ENCODE results near the gene FOXL2.
"Not testable (repeated sequence)": the region's sequence is repeated elsewhere in the genome, so short reads cannot be mapped to it uniquely, and the experiment has no call there.

Gene FOXL2

DNA sequence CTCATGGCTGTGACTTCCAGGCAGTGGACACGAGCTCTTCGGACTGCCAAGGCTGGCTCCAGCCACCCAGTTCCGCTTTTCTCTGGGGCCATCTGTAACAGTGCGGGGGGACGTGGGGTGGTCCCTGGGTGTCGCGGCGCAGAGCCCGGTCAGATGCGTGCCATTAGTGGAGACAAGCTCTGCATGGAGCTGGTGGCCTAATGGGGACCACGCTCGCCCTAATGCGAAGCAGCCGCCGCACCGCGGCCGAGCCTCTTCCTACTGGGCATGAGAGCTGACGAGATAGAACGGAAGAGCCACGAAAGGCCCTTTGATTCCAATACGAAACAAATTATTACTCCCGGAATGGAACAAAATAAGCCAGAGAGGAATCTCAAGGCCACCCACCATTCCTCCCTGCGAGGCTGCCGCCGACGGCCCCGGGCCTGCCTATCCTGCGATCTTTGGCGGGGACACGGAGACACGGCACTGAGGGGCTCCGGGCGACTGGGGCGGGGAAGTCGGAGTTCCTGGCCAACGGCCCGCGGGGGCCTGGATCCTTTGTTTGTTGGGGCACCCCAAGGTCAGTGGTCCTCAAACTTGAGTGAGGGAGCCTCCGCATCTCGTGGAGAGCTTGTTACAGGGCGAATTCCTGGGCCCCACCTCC lies 18.1 kb downstream of the FOXL2 start:
- H3K9me3 ChIP-seq (ENCODE audit: control insufficient read depth, low read length) = no peaks in the 10 kb centered on the region
- WGBS, 2 experiments = 95% methylated on average over 42 of the region's 42 CpGs
- no peaks in the 10 kb centered on the region for H3K4me1 ChIP-seq (ENCODE audit: control insufficient read depth, insufficient read depth, low read length)
- H3K36me3 ChIP-seq (ENCODE audit: control insufficient read depth, insufficient read depth, low read length) = no peaks in the 10 kb centered on the region
- peaks cover 8% of the 10 kb centered on the region for H3K27me3 ChIP-seq (ENCODE audit: control insufficient read depth, insufficient read depth, low read length, poor library complexity, severe bottlenecking)
- H3K27ac ChIP-seq (ENCODE audit: insufficient read depth, low read depth, low read length, poor library complexity, severe bottlenecking) = no peak overlapping the region
- H3K4me3 ChIP-seq (ENCODE audit: insufficient read depth, low read depth, low read length) = no peak overlapping the region

DNA sequence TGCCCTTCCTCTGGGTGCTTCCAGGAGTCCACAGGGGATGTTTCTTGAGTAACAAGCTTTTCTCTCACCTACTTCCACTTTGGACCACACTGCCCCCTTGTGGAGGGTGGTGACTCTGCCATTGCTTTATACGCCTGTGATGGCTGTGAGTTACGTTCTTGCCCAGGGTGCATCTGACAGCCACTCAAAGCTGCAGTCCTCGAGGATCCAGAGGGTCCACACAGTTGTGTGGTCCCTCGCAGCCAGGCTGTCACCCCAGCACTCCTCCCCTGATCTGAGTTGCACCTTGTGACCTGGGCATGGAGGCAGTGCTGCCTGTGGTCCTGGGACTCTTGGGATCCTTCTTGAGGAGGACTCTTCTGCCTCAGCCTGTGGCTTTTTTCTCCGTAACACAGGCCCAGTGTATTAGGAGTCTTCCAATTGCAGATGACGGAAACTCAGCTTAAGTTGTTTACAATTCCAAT lies 23.4 kb downstream of the FOXL2 start:
- no peaks in the 10 kb centered on the region for H3K4me1 ChIP-seq (ENCODE audit: control insufficient read depth, insufficient read depth, low read length)
- no peaks in the 10 kb centered on the region for H3K27me3 ChIP-seq (ENCODE audit: control insufficient read depth, insufficient read depth, low read length, poor library complexity, severe bottlenecking)
- no peaks in the 10 kb centered on the region for H3K9me3 ChIP-seq (ENCODE audit: control insufficient read depth, low read length)
- no peak overlapping the region for H3K27ac ChIP-seq (ENCODE audit: insufficient read depth, low read depth, low read length, poor library complexity, severe bottlenecking)
- H3K36me3 ChIP-seq (ENCODE audit: control insufficient read depth, insufficient read depth, low read length) = no peaks in the 10 kb centered on the region
- 25 to 31% methylated on average over 5 of the region's 6 CpGs for WGBS, 2 experiments
- H3K4me3 ChIP-seq (ENCODE audit: insufficient read depth, low read depth, low read length) = no peak overlapping the region

DNA sequence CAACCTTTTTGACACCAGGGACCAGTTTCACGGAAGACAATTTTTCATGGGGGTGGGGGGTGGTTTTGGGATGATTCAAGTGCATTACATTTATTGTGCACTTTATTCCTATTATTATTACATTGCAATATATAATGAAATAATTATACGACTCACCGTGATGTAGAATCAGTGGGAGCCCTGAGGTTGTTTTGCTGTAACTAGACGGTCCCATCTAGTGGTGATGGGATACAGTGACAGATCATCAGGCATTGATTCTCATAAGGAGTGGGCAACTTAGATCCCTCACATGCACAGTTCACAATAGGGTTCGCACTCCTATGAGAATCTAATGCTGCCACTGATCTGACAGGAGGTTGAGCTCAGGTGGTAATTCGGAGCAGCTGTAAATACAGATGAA lies 24.5 kb downstream of the FOXL2 start:
- 91 to 95% methylated on average over 5 to 6 of the region's 6 CpGs for WGBS, 2 experiments
- H3K27me3 ChIP-seq (ENCODE audit: control insufficient read depth, insufficient read depth, low read length, poor library complexity, severe bottlenecking); H3K4me3 ChIP-seq (ENCODE audit: insufficient read depth, low read depth, low read length); H3K36me3 ChIP-seq (ENCODE audit: control insufficient read depth, insufficient read depth, low read length); H3K27ac ChIP-seq (ENCODE audit: insufficient read depth, low read depth, low read length, poor library complexity, severe bottlenecking); H3K9me3 ChIP-seq (ENCODE audit: control insufficient read depth, low read length); H3K4me1 ChIP-seq (ENCODE audit: control insufficient read depth, insufficient read depth, low read length): not testable (repeated sequence)

DNA sequence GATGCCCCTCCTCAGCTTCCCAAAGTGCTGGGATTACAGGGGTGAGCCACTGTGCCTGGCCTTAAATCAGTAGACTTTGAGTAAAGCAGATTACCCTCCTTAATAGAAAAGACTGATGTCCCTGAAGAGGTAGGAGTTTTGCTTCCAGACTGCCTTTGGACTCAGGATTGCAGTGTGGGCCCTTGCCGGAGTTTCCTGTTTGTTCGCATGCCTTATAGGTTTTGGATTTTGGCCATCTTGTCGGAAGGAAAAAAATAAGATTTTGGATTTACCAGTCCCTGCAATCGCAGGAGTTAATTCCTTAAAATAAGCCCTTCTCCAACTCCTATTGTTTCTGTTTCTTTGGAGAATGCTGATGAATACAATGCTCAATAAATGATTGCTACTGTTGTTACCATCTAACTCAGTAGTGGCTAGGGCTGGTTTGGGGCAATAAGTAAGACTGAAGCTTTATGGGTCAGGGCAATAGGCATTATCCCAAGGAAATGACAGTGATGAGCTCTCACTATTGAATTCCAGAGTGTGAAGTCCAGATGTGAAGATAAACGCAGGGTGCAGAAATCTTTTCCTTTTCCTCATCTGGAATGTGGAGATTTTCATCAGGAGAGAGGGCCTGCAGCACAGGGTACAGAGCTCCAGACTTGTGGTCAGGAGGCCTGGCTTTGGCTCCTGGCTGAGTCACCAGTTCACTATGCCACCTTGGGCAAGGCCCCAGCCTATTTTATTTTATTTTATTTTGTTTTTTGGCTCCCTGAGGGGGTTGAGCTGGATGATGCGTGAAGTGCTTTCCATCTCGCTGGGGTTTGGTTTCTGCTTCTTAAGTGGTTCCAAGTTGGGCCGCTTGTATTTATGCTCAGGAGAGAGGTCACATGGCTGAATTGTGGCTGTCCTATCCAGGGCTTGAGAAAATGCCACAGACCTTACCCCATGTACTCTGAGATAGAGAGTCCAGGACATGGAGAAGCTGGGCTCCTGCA lies 25.3 kb downstream of the FOXL2 start:
- H3K27ac ChIP-seq (ENCODE audit: insufficient read depth, low read depth, low read length, poor library complexity, severe bottlenecking) = no peak overlapping the region
- no peaks in the 10 kb centered on the region for H3K9me3 ChIP-seq (ENCODE audit: control insufficient read depth, low read length)
- no peaks in the 10 kb centered on the region for H3K36me3 ChIP-seq (ENCODE audit: control insufficient read depth, insufficient read depth, low read length)
- H3K4me1 ChIP-seq (ENCODE audit: control insufficient read depth, insufficient read depth, low read length) = no peaks in the 10 kb centered on the region
- H3K27me3 ChIP-seq (ENCODE audit: control insufficient read depth, insufficient read depth, low read length, poor library complexity, severe bottlenecking) = peaks cover 3% of the 10 kb centered on the region
- H3K4me3 ChIP-seq (ENCODE audit: insufficient read depth, low read depth, low read length) = no peak overlapping the region
- 89% methylated on average over 8 of the region's 8 CpGs for WGBS, 2 experiments

DNA sequence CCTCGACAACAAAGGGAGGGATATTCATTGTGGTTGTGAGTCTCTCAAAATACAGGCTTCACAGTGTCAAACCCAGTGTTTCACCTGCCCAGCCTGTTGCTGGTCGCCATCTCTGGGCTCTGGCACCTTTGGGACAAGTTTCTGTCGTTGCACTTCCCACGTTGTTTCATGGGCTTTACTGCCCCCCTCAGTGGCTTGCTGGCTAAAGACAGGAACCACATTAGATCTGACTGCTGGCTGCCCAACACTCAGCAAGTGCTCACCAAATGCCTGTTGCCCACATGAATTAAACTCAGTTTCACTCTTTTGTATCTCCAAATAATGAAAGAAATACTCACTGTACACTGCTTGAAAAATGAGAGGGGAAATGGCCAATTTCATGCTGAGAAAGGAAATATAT lies 27.6 kb downstream of the FOXL2 start:
- WGBS, 2 experiments = 73 to 75% methylated on average over 4 of the region's 4 CpGs
- H3K4me3 ChIP-seq (ENCODE audit: insufficient read depth, low read depth, low read length) = no peak overlapping the region

DNA sequence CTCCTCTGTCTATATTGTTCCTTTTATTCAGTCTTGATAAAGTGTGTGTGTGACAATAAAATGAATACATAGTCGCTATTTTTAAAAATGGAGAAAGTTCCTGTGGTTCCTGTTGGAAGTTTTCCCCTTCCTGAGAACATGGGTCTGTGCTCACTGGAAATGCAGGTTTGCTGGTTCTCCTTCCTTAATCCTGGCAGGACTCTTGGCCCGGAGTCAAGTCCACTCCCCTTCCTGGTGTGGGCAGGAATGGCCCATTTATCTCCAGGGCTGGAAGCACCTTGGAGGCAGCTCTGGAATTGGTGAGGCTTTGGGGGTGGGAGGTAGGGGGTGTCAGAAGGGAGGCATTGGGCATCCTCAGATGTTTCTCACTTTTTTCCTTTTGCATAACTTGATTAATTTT lies 30.1 kb downstream of the FOXL2 start:
- Histone ChIP-seq H3K36me3 (ENCODE audit: control insufficient read depth, insufficient read depth, low read length) (no peaks in the 10 kb centered on the region), H3K4me1 (ENCODE audit: control insufficient read depth, insufficient read depth, low read length) (no peaks in the 10 kb centered on the region), H3K27ac (ENCODE audit: insufficient read depth, low read depth, low read length, poor library complexity, severe bottlenecking) (no peak overlapping the region), H3K4me3 (ENCODE audit: insufficient read depth, low read depth, low read length) (no peak overlapping the region), H3K27me3 (ENCODE audit: control insufficient read depth, insufficient read depth, low read length, poor library complexity, severe bottlenecking) (peaks cover 9% of the 10 kb centered on the region), H3K9me3 (ENCODE audit: control insufficient read depth, low read length) (no peaks in the 10 kb centered on the region)
- 83 to 92% methylated on average over 2 of the region's 2 CpGs for WGBS, 2 experiments

More for the DNA sequence above, 27.6 kb downstream of the FOXL2 start:
- Histone ChIP-seq H3K36me3 (ENCODE audit: control insufficient read depth, insufficient read depth, low read length) (no peaks in the 10 kb centered on the region), H3K27ac (ENCODE audit: insufficient read depth, low read depth, low read length, poor library complexity, severe bottlenecking) (no peak overlapping the region), H3K9me3 (ENCODE audit: control insufficient read depth, low read length) (no peaks in the 10 kb centered on the region), H3K4me1 (ENCODE audit: control insufficient read depth, insufficient read depth, low read length) (no peaks in the 10 kb centered on the region), H3K27me3 (ENCODE audit: control insufficient read depth, insufficient read depth, low read length, poor library complexity, severe bottlenecking) (peaks cover 9% of the 10 kb centered on the region)

DNA sequence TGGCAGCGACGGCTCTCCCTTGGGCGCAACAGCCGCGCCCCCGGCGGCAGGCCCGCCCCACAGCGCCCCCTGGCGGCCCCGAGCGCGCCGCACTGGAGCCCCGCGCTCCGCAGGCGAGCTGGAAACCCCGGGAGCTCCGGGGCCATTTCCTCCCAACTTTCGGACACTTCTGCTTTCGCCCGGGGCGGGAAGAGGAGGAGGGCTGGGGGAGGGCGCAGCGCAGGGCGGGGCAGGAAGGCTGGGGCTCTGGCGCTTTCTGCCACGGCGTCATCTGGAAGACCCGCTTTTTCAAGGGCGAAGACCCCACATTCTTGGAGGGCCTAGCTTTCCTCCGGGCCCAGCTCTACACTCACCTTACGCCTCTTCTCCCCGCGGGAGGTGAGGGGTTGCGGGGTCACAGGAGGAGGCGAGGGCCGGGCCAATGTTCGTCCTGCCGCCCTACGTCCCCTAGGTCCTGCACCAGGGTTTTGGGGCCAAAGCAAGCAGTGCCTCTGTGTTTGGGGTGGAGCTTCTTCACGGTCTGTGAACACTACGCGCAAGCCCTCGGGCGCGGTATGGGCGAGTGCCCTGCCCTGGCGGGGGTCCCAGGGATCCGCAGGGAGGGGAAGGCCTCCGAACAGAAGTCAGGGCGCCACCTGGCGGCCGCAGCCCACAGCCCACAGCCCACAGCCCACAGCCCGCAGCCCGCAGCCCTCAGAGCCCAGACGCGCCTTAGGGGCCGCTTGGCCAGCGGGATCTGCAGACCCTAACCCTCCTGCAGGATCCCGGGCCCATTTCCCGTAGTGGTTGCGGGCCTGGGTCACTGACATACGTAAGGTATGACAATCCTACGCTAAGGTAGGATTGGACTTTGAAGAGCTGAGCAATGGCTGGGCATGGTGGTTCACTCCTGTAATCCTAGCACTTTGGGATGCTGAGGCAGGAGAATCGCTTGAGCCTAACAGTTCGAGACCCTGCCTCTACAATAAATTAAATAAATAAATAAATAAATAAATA lies 31.1 kb downstream of the FOXL2 start:
- Histone ChIP-seq H3K4me3 (ENCODE audit: insufficient read depth, low read depth, low read length) (peak overlapping the region; percentile 67), H3K9me3 (ENCODE audit: control insufficient read depth, low read length) (no peaks in the 10 kb centered on the region), H3K36me3 (ENCODE audit: control insufficient read depth, insufficient read depth, low read length) (no peaks in the 10 kb centered on the region), H3K27ac (ENCODE audit: insufficient read depth, low read depth, low read length, poor library complexity, severe bottlenecking) (peak overlapping the region; percentile 56), H3K4me1 (ENCODE audit: control insufficient read depth, insufficient read depth, low read length) (no peaks in the 10 kb centered on the region), H3K27me3 (ENCODE audit: control insufficient read depth, insufficient read depth, low read length, poor library complexity, severe bottlenecking) (peaks cover 9% of the 10 kb centered on the region)
- WGBS, 2 experiments = 3% methylated on average over 67 of the region's 68 CpGs

DNA sequence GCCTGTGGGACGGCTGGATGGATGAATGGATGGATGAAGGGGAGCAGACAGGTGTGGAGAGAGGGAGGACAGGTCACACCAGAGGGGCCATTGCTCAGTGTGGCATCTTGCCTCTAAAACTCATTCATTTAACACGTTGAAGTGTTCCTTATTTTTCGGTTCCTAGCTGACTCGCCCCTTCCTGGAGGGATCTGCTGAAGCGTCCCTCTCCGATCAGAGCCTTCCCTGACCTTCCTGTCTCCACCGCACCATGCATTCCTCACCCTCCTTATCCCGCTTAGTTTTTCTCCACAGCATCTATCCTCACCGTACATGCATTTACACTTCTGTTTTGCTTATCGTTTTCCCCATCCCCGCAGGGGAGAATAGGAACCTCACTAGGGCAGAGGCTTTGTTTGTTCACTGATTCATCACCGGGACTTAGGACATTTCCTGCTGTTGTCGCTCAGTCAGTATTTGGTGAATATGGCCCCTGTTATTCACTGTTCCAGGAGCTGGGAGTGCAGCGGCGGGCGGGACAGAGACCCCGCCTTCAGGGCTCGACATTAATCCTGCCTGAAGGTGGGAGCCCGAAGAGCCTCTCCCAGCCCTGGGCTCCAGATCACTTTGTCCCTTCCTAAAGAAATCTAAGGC lies 32.0 kb downstream of the FOXL2 start:
- WGBS, 2 experiments = 22 to 23% methylated on average over 19 of the region's 19 CpGs

DNA sequence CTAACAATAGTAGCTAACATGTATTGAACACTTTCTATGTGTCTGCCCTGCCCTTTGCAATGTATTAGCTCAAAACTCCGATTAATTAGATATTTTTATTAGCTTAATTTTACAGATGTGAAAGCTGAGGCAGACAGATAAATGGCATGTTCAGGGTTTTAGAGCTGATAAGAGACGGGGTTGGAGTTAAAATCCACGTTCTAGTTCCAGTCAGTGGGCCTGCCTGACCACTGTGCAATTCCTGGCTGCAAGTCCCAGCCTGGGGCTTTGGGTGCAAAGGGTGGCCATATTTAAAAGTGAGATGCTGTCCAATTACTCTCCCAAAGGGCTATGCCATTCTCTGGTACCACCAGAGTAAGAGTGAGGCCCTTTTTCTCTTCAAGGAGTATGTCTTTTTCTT lies 33.2 kb downstream of the FOXL2 start:
- Histone ChIP-seq H3K4me3 (ENCODE audit: insufficient read depth, low read depth, low read length) (no peak overlapping the region), H3K36me3 (ENCODE audit: control insufficient read depth, insufficient read depth, low read length) (no peaks in the 10 kb centered on the region), H3K27me3 (ENCODE audit: control insufficient read depth, insufficient read depth, low read length, poor library complexity, severe bottlenecking) (peaks cover 9% of the 10 kb centered on the region), H3K27ac (ENCODE audit: insufficient read depth, low read depth, low read length, poor library complexity, severe bottlenecking) (no peak overlapping the region), H3K9me3 (ENCODE audit: control insufficient read depth, low read length) (no peaks in the 10 kb centered on the region), H3K4me1 (ENCODE audit: control insufficient read depth, insufficient read depth, low read length) (no peaks in the 10 kb centered on the region)
- 97 to 99% methylated on average over 2 to 3 of the region's 3 CpGs for WGBS, 2 experiments

More for the DNA sequence above, 32.0 kb downstream of the FOXL2 start:
- Histone ChIP-seq H3K9me3 (ENCODE audit: control insufficient read depth, low read length) (no peaks in the 10 kb centered on the region), H3K27me3 (ENCODE audit: control insufficient read depth, insufficient read depth, low read length, poor library complexity, severe bottlenecking) (peaks cover 9% of the 10 kb centered on the region), H3K36me3 (ENCODE audit: control insufficient read depth, insufficient read depth, low read length) (no peaks in the 10 kb centered on the region), H3K4me3 (ENCODE audit: insufficient read depth, low read depth, low read length) (peak overlapping the region; percentile 67), H3K27ac (ENCODE audit: insufficient read depth, low read depth, low read length, poor library complexity, severe bottlenecking) (no peak overlapping the region), H3K4me1 (ENCODE audit: control insufficient read depth, insufficient read depth, low read length) (no peaks in the 10 kb centered on the region)
